Body of pancreas (tissue), 4 donors: Measurements from ENCODE around the gene CIBAR2.

Source experiments
- CTCF ChIP-seq, 7 experiments: fragments of 450-650 bp in 4 of 7; fragments of 200-600 bp in 3 of 7; sonication (generic) in 3 of 7; IDR thresholded peaks; one replicate each; pipeline ENCODE4 v1.5.1; 2016 to 2019; ENCODE audit warnings: antibody characterized with exemption in 7 of 7
- POLR2A ChIP-seq, 3 donors: fragments of 450-650 bp; IDR thresholded peaks; one replicate each; pipeline ENCODE4 v1.6.1; 2016; ENCODE audit warnings: antibody characterized with exemption in 3 of 3, mild to moderate bottlenecking in 2 of 3

GRCh38 chr16:85110105-85110504 lies 2.2 kb downstream of the CIBAR2 start:
- TF ChIP-seq CTCF (IDR thresholded peaks at IDR 0.05) (no peak), POLR2A (IDR thresholded peaks at IDR 0.05) (no peak)
